HG03066 (cell line): ENCODE measurements around the gene TP53I13.

Source experiments
- ATAC-seq: cut with Tn5 transposase; IDR thresholded peaks from one replicate; pipeline ENCODE4 v1.9.1; 2021; ENCODE audit warnings: low read depth; ENCODE audit not compliant: unreplicated experiment

The TP53I13 gene

DNA sequence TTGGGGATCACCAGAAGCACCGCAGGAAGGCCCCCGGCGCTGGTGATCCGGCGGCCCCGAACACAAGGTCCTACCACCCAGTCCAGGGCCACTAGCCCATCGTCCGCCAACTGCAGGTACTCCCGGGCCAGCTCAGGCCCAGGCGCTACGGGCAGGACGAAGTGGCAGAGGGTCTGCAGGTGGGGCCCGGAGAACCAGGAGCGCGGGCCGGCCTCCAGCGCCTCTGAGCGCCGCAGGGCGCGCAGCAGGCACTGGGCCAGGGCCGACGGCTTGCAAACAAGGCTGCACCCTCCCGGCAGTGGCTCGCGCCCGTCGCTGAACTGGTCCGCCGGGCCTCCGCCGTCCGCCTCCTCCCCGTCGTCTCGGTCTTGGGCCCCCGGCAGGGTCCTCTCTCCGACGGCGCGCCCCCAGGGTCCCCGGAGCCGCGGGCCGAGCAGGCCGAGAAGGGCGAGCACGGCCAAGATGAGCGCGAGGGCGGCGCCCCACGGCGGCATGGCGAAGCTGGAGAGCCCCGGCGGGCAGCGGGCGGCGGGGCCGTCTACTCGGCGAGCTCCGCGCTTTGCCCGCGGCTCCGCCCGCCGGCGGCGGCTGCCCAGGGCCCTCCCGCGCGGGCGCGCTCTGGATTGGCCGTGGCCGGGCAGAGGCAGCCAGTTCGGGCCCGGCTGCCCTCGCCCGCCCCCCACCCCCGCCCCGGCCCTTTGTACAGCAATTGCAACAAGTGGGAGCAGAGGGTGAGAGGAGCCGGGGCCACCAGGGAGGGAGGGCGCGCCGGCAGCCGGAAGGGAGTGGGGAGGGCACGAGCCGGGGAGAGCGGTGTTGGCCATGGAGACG is 1.8 kb upstream of the TP53I13 start, which contains the start of gene ABHD15:
Gene ABHD15 (minus strand): TSS at position 565 of the 831 bp plus-strand sequence. CDS start 71 bp downstream, at position 494.
- ATAC-seq: no peak

DNA sequence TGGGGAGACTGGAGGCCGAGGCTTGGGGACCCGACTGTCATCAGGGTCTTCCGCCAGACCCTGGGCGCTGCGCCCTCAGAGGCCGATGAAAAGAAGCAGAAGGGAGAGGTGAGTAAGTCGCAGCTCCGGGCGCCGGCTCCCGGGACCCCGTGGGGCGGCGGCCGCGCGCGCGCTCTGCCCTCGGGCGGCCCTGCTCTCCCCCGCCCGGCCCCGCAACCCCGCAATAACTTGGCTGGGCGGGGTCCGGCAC is 1.3 kb upstream of the TP53I13 start:
- ATAC-seq: no peak

DNA sequence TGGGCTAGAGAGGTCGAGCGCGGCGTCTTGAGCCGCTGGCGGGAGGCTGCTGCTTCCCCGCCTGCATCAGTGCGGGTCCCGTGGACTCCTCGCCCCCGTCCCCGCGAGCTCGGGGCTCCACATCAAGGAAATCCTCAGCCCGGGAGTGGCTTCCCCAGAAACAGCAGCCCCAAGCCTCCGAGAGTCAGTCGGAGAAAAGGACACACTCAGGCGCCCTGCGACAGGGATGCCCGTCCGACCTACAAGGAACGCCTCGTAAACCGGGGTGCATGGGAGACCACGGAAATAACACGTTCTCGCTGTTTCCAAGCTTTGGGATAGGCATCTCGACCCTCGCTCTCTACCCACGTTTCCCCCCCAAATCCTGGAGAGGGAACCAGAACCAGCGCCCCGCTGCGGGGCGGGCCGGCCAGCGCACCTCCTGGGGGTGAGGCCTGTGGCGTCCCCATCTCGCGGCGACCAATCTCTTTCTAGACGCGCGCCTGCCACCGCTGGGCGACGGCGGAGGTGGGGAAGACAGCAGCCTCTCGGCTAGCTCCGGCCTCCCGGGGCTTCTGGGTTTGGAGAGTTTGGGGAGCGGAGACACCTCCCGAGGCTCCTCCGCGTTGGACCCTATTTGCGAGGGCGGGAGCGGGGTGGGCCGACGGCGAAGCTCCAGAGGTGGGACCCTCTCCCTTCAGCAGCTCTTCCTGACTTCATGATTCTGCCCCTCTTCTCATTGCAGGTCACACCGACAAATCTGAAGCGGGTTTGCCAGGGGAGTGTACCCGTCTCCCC is 759 bp upstream of the TP53I13 start:
- peak; percentile 45 for ATAC-seq

DNA sequence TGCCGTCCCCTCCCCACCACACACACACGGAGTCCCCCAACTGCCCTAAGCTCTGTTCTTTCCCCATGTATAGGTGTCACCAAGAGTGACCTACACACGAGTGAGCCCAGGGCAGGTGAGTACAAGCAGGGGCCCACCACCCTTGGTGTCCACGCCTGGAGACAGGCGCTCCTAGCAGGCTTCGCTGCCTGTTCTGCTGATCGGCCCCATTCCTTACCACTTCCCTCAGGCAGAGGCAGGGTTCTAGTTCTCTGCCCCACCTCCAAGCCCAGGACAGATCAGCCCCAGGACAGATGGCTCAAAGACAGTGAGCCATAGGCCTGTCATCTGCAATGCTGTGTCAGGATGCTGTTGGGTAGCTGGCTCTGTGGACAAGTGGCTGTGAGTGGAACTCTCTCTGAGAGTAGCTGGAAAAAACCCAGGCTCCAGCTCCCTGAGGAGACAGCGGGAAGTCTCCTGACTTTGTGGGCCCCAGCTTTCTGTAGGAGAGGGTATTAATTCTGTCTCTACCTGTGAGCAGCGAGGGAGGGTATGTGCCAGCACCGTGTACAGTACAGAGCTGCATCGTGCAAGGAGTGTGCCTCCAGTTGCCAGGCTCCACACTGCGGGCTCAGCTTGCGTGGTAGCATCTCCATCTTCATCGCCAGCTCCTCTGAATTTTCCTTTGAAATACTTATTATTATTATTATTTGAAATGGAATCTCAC is 897 bp downstream of the TP53I13 start:
- ATAC-seq: no peak

DNA sequence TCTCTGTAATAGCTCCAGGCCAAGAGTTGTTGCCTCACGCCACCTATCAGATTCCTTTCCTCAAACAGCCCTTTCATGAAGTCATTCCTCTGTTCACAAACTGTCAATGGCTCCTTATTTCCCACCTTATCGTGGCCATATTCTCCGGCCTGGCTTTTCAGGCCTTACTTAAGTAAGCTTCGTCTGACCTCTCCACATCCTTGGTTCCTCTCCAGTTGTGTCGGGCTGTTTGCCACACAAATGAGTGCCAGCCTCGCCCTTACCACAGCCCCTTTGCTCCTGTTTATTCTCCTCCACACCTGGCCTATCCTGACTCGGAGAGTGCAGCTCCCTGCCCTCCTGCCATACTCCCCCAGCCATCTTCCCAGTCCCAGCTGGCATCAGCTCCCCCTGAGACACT is 2.0 kb downstream of the TP53I13 start:
- ATAC-seq: no peak

DNA sequence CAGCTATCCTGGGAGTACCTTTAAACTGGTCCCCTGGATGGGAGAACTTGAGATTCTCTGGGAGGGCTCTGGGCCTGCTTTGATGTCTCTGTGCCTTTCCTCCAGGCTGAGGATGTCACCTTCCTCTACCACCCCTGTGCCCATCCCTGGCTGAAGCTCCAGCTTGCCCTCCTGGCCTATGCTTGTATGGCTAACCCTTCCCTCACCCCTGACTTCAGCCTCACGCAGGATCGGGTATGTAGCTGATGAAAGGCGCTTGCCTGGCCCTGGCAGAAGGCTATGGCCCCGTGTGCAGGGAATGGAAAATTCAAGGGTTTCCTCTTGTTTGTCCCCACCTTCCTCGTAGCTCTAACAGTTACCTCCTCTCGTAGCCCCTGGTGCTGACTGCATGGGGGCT is 3.0 kb downstream of the TP53I13 start:
- no peak for ATAC-seq

DNA sequence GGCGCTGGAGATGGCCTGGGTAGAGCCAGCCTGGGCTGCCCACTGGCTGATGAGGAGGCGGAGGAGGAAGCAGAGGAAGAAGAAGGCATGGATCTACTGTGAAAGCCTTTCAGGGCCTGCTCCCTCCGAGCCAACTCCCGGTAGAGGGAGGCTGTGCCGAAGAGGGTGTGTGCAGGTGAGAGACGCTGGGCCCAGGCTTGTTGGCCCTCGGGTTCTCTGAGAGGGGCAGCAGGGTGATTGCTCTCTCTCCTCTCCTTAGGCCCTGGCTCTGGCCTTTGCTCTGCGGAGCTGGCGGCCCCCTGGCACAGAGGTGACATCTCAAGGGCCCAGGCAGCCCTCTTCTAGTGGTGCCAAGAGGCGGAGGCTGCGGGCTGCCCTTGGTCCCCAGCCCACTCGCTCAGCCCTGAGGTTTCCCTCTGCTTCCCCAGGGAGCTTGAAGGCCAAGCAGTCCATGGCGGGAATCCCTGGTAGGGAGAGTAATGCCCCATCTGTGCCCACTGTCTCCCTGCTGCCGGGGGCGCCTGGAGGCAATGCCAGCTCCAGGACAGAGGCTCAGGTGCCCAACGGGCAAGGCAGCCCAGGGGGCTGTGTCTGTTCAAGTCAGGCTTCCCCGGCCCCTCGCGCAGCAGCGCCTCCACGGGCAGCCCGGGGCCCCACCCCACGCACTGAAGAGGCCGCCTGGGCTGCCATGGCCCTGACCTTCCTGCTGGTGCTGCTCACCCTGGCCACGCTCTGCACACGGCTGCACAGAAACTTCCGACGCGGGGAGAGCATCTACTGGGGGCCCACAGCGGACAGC is 3.6 kb downstream of the TP53I13 start:
- ATAC-seq: no peak

DNA sequence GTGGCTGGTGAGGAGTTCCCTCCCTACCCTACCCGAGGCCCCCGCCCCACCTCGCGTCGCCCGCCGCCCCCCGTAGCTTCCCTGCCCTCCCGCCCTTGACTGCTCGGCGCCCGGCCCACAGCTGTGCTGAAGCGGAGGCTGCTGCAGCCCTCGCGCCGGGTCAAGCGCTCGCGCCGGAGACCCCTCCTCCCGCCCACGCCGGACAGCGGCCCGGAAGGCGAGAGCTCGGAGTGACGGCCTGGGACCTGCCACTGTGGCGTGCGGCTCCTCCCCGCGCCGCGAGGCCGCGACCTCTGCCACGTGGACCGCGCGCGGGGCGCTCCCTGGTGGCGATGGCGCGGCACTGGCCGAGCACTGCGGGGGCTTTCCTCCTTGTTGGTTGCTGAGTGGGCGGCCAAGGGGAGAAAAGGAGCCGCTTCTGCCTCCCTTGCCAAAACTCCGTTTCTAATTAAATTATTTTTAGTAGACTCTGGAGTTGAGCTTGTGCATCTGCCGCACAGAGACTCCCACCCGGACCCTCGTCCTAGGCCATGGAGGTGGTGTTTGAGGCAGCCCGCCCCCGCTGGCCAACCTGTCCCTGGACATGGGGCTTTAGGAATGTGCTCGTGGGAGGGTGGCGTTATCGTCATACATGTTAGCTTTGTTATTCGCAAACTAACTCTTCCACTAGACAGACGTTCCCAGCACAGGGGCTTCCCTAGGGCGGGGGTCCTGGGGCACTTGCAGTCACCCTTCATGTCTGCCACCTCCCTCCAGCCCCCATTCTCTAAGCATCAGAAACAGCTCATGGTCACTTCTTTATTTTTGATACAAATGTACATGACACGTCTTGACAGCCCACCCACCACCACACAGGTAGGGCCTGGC is 4.4 kb downstream of the TP53I13 start:
- no peak for ATAC-seq

DNA sequence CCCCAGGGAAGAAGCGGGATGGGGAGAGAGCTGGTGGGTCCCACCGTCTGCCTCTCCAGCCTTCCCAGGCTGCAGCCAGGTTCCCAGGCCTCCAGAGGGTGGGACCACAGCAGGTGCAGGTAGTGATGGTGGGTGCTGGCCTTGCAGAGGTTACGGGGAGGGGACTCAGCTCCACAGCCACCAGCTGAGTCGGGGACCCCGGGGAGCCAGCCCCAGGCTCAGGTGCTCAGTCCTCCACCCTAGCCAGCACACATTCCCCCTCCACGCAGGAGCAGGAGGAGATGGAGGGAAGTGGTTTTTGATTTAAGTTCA is 5.0 kb downstream of the TP53I13 start:
- ATAC-seq: no peak

DNA sequence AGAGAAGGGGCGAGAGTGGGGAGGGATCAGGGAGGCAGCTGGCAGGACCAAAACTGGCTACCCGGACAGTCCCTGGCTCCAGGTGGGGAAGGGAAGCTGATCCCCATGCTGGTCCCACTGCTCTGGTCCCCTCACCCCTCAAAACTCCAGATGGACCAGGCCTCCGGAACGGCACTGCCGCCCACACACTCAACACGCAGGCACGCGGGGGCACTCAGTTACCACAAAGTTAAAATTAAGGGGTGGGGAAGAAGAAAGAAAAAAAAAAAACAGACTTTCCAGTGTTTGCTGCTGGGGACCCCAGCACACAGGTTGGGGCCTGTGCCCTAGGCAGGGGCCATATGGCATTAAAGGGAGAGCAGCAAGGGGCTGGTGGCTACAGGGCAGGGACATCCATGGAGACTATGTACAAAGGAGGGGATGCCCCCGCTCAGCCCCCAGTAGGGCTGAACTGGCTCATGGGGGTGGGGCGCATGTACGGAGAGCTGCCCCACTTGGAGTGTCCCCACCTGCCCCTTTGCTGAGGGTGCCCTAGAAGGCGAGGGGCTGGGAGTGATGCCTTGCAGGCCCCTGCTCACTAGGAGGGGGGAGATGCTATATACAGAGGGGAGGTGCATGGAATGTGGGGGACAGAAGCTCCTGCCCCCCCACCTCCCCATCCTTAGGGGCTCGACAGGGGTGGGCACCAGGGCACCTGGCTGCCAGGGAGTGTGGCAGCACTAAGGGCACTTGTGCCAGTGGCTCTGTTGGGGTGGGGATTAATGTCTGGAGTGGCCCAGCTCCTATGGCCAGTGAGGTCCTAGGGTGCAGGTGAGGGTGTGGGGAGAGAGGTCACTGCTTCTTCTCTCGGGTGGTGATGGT is 5.6 kb downstream of the TP53I13 start:
- no peak for ATAC-seq

DNA sequence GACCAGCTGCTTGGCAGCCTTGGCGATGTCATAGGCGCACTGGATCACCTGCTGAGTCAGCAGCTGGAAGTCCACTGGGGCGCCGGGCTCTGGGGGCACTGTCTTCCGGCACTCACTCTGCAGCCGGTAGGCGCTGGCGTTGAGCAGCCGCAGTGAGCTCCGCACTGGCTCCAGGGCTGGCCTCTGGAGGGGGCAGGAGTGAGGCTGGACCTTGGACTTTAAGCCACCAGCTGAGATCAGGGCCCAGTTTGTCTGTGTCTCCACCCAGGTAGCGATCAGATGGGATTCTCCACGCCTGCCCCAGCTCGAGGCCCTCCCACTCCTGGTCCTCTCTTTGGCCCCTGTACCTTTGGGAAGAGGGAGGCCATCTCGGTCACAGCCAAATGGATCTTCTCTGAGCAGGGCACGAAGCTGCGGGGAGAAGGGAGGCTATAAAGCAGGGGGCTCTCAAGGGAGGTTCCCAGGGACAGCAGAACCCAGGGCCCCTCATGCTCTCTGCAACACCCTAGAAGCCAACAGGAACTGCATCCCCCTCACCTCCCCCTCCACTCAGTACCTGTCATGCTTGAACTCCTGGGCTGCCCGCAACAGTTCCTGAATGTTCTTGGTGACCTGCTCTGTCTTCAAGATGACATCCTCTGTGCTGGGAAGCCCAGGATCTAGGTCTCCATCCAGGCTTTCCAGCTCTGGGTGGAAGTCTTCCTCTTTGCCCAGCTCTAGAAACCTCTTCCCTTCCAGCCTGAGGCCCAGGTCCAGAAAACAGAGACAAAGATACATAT is 6.4 kb downstream of the TP53I13 start:
- ATAC-seq: no peak

DNA sequence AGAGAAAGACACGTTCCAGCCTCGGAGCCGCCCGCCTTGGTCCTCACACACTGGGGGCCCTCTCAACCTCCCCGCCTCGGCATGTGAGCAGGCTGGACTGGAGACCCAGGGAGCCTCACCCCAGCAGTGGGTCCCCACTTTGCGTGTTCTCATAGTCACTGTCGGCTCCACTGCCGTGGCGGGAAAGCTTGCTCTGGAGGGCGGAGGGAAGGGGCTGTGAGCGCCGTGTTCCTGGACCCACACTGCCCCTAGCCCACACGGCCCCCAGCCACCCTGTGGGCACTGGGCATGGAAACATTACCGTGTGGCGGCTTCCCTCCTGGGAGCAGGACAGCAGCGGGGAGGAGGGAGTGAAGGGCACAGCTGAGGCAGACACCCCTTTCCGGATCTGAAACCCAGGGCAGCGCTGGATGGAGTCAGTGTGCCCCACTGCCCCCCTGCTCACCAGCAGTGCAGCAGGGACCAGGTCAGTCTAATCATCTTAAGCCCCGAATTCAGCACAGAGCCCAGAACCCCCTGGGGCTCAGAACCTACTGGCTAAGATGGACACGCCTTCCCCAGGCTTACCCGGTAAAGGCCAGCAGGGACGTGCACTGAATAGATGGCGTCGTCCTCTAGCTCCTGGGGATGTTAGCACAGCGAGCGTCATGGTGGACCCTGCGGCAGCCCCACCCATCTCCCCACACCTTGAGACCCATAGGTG is 7.2 kb downstream of the TP53I13 start:
- no peak for ATAC-seq

DNA sequence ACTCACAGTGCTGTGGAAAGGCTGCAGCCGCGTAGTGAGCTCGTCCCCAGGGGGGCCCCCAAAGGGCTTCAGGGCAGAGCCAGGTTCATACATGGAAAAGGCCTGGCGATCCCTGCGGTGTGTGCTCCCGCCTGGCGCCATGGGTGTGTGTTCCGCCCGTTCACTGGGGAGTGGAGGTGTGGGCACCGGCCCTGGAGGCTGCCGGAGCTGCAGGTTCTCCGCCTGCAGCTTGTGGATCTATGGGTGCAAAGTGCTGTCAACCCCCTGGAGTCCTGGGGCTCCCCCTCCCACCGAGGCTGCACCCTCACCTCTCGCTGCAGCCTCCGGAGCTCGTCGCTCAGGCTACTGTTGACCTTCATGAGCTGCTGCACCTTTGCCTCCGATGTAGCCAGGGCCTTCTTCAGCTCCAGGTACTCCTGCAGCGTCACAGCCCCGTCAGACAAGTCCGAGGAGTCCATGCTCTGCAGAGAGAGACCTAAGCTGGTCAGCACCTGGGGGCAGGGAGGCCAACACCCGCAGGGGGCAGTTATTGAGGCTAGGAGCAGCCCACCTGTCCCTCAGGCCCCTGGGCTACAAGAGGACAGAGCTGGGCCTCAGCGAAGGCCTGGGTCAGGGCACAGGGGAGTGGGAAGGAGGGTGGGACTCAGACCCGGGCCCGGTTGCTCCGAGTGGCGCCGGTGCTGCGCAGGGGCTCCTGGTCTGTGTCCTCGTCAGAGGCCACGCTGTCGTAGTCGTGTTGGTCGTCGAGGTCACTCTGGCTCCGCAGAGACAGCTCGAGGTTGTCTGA is 7.9 kb downstream of the TP53I13 start:
- no peak for ATAC-seq

DNA sequence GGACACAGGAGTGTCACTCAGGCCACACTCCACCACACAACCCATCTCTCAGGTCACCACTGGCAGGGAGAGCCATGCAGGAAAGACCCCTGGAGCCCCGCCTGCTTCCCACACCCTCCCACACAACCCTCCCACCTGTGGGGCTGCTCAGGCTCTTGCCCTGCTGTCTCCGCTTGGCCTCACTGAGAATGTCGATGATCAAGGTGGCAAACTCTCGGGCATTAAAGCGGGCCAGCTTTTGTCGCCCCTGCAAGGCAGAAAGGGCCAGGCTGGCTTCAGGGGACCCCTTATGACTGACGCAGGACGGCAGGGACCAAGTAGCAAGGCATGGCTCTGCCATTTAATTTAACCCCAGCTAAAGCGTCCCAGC is 8.5 kb downstream of the TP53I13 start:
- ATAC-seq: no peak

DNA sequence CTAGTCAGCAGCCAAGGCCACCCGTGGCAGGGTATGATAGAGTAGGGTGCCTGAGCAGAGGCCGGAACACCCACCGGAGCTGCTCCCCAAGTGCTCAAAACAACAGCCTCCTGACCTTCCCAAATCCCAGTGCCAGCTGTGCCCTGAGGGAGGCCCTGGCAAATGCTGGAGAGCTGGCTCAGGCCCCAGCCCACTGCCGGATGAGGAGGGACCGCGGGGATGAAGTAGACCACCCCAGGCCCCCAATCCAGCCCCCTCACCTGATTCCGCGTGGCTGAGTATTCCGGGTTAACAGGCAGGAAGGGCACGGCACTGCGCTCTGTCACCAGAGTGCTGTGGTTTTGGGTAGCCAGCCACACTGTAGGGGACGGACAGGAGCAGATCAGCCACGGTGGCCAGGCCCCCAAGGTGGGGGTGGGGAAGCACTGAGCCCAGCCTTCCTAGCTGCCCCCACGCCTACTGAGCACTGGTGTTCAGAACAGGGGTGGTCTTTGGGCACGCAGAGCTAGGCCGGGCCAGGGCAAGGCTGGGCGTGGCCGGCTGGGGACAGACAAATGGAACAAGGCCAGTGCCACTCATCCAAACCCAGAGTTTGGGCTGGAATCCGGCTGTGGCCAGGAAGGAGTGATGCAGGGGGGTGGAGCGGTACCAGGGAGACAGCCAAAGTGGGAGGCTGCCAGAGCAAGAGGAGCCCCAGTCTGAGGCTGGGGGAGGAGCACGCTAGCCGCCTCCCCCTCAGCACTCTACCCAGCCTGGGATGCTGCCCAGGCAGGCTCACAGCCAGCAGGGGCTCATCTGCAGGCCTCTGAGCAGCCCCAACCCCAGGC is 9.1 kb downstream of the TP53I13 start:
- no peak for ATAC-seq
